ENCODE results near the gene HAUS7. TPM values are rescaled to one million over a fixed set of nuclear protein-coding genes. Genes with fewer than 3 reads are reported as not detected.

The HAUS7 gene
- total RNA-seq, 2 donors from 2014 or later, result 10.5 to 15.9 TPM

DNA sequence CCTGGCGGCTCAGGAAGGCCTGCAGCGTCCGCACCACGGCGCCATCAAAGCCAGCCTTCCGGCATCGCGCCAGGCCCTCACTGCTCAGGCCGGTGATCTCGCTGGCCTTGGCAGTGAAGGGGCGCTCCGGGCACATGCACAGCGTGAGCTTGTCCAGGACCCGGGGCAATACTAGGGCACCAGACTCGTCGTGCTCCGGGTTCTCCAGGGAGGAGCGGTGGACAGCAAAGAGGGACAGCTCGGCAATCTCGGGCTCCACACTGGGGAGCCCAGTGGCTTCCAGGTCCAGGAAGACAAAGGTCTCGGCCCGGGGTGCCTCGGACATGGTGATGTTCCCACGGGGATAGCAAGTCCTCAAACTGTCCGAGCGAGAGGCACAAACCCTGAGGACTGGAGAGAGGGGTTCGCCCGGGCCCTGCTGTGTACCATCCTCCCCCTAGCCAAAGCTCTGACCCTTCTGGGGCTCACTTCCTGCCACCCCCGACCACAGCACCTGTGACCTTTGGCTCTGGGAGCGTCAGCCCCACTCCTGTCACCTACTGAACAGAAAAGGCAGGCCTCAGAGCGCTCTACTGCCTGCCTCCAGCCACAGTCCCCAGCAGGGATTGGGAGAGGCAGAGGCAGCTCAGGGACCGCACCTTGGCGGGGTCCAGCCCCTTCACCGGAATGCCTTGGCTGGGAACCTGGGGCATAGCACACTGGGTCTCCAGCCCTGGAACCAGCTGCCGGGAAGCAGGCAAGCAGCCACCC lies 25.1 kb downstream of the HAUS7 start:
- Histone ChIP-seq H3K9me3 (no peaks in the 10 kb centered on the region), H3K27me3 (no peaks in the 10 kb centered on the region), H3K4me1 (no peaks in the 10 kb centered on the region), H3K4me3 (no peak overlapping the region), H3K36me3 (no peaks in the 10 kb centered on the region), H3K27ac (no peak overlapping the region)
- no peak for DNase-seq (ENCODE audit: low spot score)
- TF ChIP-seq, protein P1, sequence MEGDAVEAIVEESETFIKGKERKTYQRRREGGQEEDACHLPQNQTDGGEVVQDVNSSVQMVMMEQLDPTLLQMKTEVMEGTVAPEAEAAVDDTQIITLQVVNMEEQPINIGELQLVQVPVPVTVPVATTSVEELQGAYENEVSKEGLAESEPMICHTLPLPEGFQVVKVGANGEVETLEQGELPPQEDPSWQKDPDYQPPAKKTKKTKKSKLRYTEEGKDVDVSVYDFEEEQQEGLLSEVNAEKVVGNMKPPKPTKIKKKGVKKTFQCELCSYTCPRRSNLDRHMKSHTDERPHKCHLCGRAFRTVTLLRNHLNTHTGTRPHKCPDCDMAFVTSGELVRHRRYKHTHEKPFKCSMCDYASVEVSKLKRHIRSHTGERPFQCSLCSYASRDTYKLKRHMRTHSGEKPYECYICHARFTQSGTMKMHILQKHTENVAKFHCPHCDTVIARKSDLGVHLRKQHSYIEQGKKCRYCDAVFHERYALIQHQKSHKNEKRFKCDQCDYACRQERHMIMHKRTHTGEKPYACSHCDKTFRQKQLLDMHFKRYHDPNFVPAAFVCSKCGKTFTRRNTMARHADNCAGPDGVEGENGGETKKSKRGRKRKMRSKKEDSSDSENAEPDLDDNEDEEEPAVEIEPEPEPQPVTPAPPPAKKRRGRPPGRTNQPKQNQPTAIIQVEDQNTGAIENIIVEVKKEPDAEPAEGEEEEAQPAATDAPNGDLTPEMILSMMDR (IDR thresholded peaks at IDR 0.05), result no peak

- H3K27ac ChIP-seq, result no peak overlapping the region
- TF ChIP-seq, protein P1 (IDR thresholded peaks at IDR 0.05), result no peak
- H3K27me3 ChIP-seq, result no peaks in the 10 kb centered on the region
- DNase-seq (ENCODE audit: low spot score), result no peak
- no peaks in the 10 kb centered on the region for H3K4me1 ChIP-seq
- H3K9me3 ChIP-seq, result no peaks in the 10 kb centered on the region
- no peaks in the 10 kb centered on the region for H3K36me3 ChIP-seq
- H3K4me3 ChIP-seq, result no peak overlapping the region
Observed at GRCh38 chrX:153444333-153445011, 25.9 kb downstream of the HAUS7 start.

DNA sequence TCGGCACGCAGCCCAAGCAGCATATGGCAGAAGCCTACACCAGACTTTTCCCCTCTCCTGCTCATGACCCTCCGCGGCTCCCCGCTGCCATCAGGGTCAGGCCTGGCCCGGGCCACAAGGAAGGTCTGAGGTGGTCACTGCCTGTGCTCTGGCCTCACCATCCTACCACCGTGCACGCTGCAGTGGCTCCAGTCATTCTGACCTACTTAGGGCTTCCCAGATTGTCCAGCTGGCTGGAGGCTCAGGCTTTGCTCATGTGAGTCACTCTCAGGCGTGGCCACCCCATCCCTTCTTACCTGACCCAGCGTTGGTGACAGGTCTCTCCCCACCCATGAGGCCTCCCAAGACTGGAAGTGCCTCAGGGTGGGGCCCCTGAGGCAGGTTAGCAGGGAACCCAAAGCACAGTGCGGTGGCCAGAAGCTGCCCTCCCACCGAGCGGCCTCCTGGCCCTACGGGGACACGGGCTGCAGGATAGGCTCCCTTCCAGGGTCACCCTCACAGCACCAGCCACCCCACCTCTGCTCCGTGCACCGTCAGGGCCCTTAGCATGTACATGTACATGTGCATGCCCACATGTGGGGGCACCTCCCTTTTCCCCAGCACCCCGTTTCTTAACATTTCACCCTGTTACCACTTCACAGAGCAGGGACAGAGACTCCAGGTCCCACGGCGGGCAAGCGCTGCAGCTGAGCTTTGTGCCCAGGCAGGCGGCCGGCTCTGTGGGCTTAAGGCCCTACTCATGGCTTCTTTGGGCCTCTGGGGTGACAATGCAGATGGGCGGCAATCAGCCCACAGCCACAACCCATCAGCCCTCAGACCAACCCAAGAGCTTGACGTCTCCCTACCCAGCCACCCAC lies 26.7 kb downstream of the HAUS7 start:
- Histone ChIP-seq H3K9me3 (no peaks in the 10 kb centered on the region), H3K27me3 (no peaks in the 10 kb centered on the region), H3K36me3 (no peaks in the 10 kb centered on the region), H3K27ac (no peak overlapping the region), H3K4me3 (no peak overlapping the region), H3K4me1 (no peaks in the 10 kb centered on the region)
- TF ChIP-seq, protein P1 (IDR thresholded peaks at IDR 0.05), result no peak
- no peak for DNase-seq (ENCODE audit: low spot score)

- Histone ChIP-seq H3K27ac (no peak overlapping the region), H3K4me3 (no peak overlapping the region), H3K9me3 (no peaks in the 10 kb centered on the region), H3K27me3 (no peaks in the 10 kb centered on the region), H3K4me1 (no peaks in the 10 kb centered on the region), H3K36me3 (no peaks in the 10 kb centered on the region)
- DNase-seq (ENCODE audit: low spot score), result no peak
- TF ChIP-seq, protein P1 (IDR thresholded peaks at IDR 0.05), result no peak
Observed at GRCh38 chrX:153442463-153442862, 27.9 kb downstream of the HAUS7 start.

- Histone ChIP-seq H3K36me3 (no peaks in the 10 kb centered on the region), H3K4me1 (no peaks in the 10 kb centered on the region), H3K27me3 (no peaks in the 10 kb centered on the region), H3K9me3 (no peaks in the 10 kb centered on the region), H3K4me3 (no peak overlapping the region), H3K27ac (no peak overlapping the region)
- DNase-seq (ENCODE audit: low spot score), result no peak
- TF ChIP-seq, protein P1 (IDR thresholded peaks at IDR 0.05), result no peak
Observed at GRCh38 chrX:153441981-153442380, 28.4 kb downstream of the HAUS7 start.

Measured in right atrium auricular region (tissue), 2 donors.